Spinal cord (tissue), 10 donors: ENCODE results near the gene PRPS2. TPM values are rescaled to one million over a fixed set of nuclear protein-coding genes. Genes with fewer than 3 reads are reported as not detected.
A peak's percentile ranks its signal among the peaks of the same experiment; 100 is the strongest.

Experiments used
- DNase-seq, 6 donors: peaks; one replicate each; pipeline versions ENCODE4 v3.0.0 to v3.0.0-alpha.2; 2013 to 2015; ENCODE audit warnings: low spot score in 6 of 6, low read depth in 4 of 6
- H3K27ac ChIP-seq: one replicate; pipeline ENCODE4 v1.5.1; 2013; ENCODE audit warnings: low read depth, low read length, control low read depth
- H3K27me3 ChIP-seq: one replicate; pipeline ENCODE4 v1.6.1; 2013; ENCODE audit warnings: low read length; ENCODE audit not compliant: control insufficient read depth, insufficient read depth
- H3K36me3 ChIP-seq: one replicate; pipeline ENCODE4 v1.6.1; 2013; ENCODE audit warnings: low read length; ENCODE audit not compliant: control insufficient read depth, insufficient read depth
- H3K4me1 ChIP-seq: one replicate; pipeline ENCODE4 v1.6.1; 2013; ENCODE audit warnings: low read length; ENCODE audit not compliant: control insufficient read depth, insufficient read depth
- H3K4me3 ChIP-seq: one replicate; pipeline ENCODE4 v1.5.1; 2013; ENCODE audit warnings: low read depth, low read length, control low read depth
- H3K9me3 ChIP-seq: one replicate; pipeline ENCODE4 v1.6.1; 2013; ENCODE audit warnings: low read length; ENCODE audit not compliant: control insufficient read depth, insufficient read depth
- WGBS: methylation state at CpG from one replicate; pipeline ENCODE4 v1.1.5; 2013; ENCODE audit warnings: missing lambda C conversion rate; ENCODE audit not compliant: insufficient coverage; 5-methylcytosine and 5-hydroxymethylcytosine counted together
- polyA plus RNA-seq, 2 donors: library from polyadenylated mRNA; unstranded; fragments of 120-200 nt; gene quantifications; one replicate each; pipeline ENCODE4 v1.2.1, GENCODE V29; 2013; ENCODE audit not compliant: insufficient read length in 2 of 2
- total RNA-seq, 2 donors: library from RNA; depleted of rRNA in 1 of 2; stranded (reverse); fragments of 120-200 nt in 1 of 2; fragments of >200 nt in 1 of 2; gene quantifications; one replicate each; pipeline versions ENCODE4 v1.2.3 to v1.2.4, GENCODE V29; 2013 to 2014
- donor health status: healthy.

Gene PRPS2
- total and polyA plus RNA-seq, 4 donors, result 15.0 to 20.7 (median 15.8) TPM

GRCh38 chrX:12802741-12803140 lies 11.5 kb downstream of the PRPS2 start:
- H3K4me3 ChIP-seq, result no peak overlapping the region
- no peak overlapping the region for H3K27ac ChIP-seq
- no peaks in the 10 kb centered on the region for H3K4me1 ChIP-seq
- H3K27me3 ChIP-seq, result no peaks in the 10 kb centered on the region
- no peaks in the 10 kb centered on the region for H3K36me3 ChIP-seq
- WGBS, result no CpG with 5 or more reads among the region's 5 CpGs
- H3K9me3 ChIP-seq, result no peaks in the 10 kb centered on the region
- peak in 1 of 6 donors; percentile 21 for DNase-seq

DNA sequence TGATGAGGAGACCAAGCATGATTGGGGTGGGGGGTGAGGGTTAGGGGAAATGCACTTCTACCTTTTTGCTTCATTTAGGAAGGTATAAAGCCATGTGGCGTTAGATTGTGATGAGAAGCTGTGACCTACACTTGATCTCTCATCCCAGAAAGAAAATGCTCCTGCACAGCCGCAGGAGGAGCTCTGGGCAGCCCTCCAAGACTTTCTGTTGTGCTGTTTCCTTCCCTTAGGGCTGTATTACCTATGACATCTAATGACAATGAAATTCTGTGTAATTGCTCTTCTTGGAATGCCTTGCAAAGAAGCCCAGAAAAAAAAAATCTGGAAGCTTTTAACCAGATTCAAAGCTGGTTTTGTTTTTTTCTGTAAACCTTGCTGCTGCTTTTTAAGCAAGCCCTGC lies 13.4 kb downstream of the PRPS2 start:
- no peaks in the 10 kb centered on the region for H3K27me3 ChIP-seq
- no peaks in the 10 kb centered on the region for H3K4me1 ChIP-seq
- DNase-seq, result peak in 1 of 6 donors; percentile 21
- no peak overlapping the region for H3K27ac ChIP-seq
- H3K9me3 ChIP-seq, result no peaks in the 10 kb centered on the region
- no peaks in the 10 kb centered on the region for H3K36me3 ChIP-seq
- 60% methylated on average over 1 of the region's 2 CpGs for WGBS
- no peak overlapping the region for H3K4me3 ChIP-seq

DNA sequence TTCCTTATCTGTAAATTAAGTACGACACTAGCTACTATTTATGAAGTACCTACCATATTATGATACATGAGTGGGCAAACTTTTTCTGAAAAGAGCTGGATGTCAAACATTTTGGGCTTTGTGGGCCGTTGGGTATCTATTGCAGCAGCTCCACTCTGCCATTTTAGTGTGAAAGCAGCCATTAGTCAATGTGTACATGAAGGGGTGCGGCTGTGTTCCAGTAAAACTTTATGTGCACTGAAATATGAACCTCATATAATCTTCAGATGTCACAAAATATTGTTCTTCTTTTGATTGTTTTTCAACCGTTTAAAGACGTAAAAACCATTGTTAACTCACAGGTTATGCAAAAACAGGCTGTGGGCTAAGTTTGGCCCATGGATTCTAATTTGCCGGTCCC lies 14.1 kb downstream of the PRPS2 start:
- Histone ChIP-seq H3K27me3 (peaks cover 2% of the 10 kb centered on the region), H3K36me3 (no peaks in the 10 kb centered on the region), H3K9me3 (no peaks in the 10 kb centered on the region), H3K4me3 (no peak overlapping the region), H3K27ac (no peak overlapping the region), H3K4me1 (no peaks in the 10 kb centered on the region)
- DNase-seq, result no peak
- WGBS, result 90% methylated on average over 5 of the region's 6 CpGs

DNA sequence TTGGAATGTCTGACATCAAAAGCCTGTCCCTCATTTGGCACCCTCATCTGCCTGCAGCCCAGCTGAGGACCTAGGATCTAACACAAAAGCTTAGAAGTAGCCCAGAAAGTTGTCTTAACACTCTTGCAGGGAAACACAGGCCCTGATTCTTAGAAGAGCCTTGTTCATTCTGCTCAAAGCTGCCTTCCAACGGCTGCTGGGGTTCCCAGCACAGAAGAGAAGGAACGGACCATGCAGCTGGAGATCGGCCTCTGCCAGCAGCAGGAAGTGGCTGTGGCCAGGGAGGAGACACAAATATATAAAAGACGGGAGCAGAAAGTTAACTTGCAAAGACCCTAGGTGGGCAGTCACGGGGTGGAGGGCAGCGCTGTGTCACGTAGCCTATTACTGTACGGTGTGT lies 20.4 kb downstream of the PRPS2 start:
- H3K4me3 ChIP-seq, result no peak overlapping the region
- WGBS, result 63% methylated on average over 8 of the region's 8 CpGs
- no peaks in the 10 kb centered on the region for H3K9me3 ChIP-seq
- no peaks in the 10 kb centered on the region for H3K4me1 ChIP-seq
- H3K27ac ChIP-seq, result no peak overlapping the region
- no peaks in the 10 kb centered on the region for H3K36me3 ChIP-seq
- no peak for DNase-seq
- H3K27me3 ChIP-seq, result peaks cover 2% of the 10 kb centered on the region

- Histone ChIP-seq H3K4me1 (no peaks in the 10 kb centered on the region), H3K27ac (no peak overlapping the region), H3K36me3 (peaks cover 1% of the 10 kb centered on the region), H3K9me3 (no peaks in the 10 kb centered on the region), H3K27me3 (peaks cover 2% of the 10 kb centered on the region), H3K4me3 (no peak overlapping the region)
- peak in 3 of 6 donors; percentile 39 to 82 (median 71) for DNase-seq
- 10% methylated on average over 2 of the region's 4 CpGs for WGBS
Observed at GRCh38 chrX:12814420-12814819, 23.2 kb downstream of the PRPS2 start.

GRCh38 chrX:12817528-12817927 lies 26.3 kb downstream of the PRPS2 start:
- H3K4me3 ChIP-seq, result no peak overlapping the region
- WGBS, result 67% methylated on average over 3 of the region's 5 CpGs
- H3K27me3 ChIP-seq, result peaks cover 3% of the 10 kb centered on the region
- H3K36me3 ChIP-seq, result peaks cover 2% of the 10 kb centered on the region
- H3K9me3 ChIP-seq, result no peaks in the 10 kb centered on the region
- no peak for DNase-seq
- H3K4me1 ChIP-seq, result no peaks in the 10 kb centered on the region
- H3K27ac ChIP-seq, result no peak overlapping the region

DNA sequence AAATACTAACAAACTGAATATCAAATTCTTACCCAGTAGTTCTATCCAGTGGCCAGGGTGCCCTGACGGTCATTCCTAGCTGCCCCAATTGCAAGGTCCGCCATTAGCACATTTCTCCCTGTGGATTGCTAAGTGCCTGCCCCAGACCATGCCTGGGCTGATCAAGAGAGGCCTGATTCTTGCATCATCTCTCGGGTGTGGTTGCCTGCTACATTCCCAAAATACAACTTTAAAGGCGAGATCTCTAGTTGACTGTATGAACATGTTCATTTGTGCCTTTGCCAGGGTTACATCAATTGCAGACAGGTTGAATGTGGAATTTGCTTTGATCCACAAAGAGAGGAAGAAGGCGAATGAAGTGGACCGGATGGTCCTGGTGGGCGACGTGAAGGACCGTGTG lies 28.0 kb downstream of the PRPS2 start:
- H3K4me3 ChIP-seq, result no peak overlapping the region
- peaks cover 2% of the 10 kb centered on the region for H3K36me3 ChIP-seq
- H3K27ac ChIP-seq, result no peak overlapping the region
- H3K9me3 ChIP-seq, result no peaks in the 10 kb centered on the region
- DNase-seq, result no peak
- H3K4me1 ChIP-seq, result no peaks in the 10 kb centered on the region
- H3K27me3 ChIP-seq, result peaks cover 3% of the 10 kb centered on the region
- WGBS, result 91% methylated on average over 8 of the region's 9 CpGs

- peaks cover 2% of the 10 kb centered on the region for H3K36me3 ChIP-seq
- H3K4me3 ChIP-seq, result no peak overlapping the region
- no peaks in the 10 kb centered on the region for H3K9me3 ChIP-seq
- no peak for DNase-seq
- no peak overlapping the region for H3K27ac ChIP-seq
- WGBS, result 94% methylated on average over 2 of the region's 7 CpGs
- no peaks in the 10 kb centered on the region for H3K4me1 ChIP-seq
- peaks cover 3% of the 10 kb centered on the region for H3K27me3 ChIP-seq
Observed at GRCh38 chrX:12820737-12821136, 29.5 kb downstream of the PRPS2 start.

DNA sequence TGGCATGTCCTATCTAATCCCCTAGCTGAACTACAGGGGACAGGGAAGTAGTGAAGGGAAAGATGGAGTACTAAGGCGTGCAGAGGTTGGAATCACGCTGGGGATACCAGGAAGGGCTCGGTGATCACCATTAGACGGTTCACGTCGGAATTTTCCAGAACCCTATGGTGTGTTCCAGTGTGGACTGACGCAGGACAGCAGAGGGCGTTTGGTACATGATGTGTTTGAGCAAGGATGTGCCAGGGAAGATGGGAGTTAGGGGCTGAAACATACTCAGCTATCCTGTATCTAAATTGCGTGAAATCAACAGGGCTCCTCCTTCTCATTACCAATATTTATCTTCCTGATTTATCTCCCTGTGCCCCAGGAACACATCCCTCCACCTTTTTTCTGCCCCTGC lies 33.7 kb downstream of the PRPS2 start:
- H3K9me3 ChIP-seq, result no peaks in the 10 kb centered on the region
- no peaks in the 10 kb centered on the region for H3K4me1 ChIP-seq
- H3K27me3 ChIP-seq, result peaks cover 3% of the 10 kb centered on the region
- no peak overlapping the region for H3K27ac ChIP-seq
- WGBS, result 73% methylated on average over 9 of the region's 9 CpGs
- H3K36me3 ChIP-seq, result no peaks in the 10 kb centered on the region
- H3K4me3 ChIP-seq, result no peak overlapping the region
- no peak for DNase-seq

DNA sequence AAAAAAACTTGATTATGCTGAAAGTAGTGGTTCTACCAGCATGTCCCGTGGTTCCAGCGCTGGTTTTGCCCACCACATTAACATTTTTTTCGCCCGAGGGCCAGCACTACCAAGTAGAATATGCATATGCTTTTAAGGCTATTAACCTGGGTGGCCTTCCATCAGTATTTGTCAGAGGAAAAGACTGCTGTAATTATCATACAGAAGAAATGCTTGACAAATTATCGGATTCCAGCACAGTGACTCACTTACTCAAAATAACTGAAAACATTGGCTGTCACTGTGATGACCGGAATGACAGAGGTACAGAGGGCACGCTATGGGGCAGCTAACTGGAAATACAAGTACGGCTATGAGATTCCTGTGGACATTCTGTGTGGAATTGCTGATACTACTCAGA lies 34.6 kb downstream of the PRPS2 start:
- Histone ChIP-seq H3K27ac (no peak overlapping the region), H3K4me1 (no peaks in the 10 kb centered on the region), H3K4me3 (no peak overlapping the region), H3K27me3 (peaks cover 3% of the 10 kb centered on the region), H3K9me3 (no peaks in the 10 kb centered on the region), H3K36me3 (no peaks in the 10 kb centered on the region)
- WGBS, result 90% methylated on average over 4 of the region's 8 CpGs
- no peak for DNase-seq
